Thyroid gland (tissue), 4 donors: ENCODE results near the gene SDHC. TPM values are rescaled to one million over a fixed set of nuclear protein-coding genes. Genes with fewer than 3 reads are reported as not detected.

Experiments used
- DNase-seq, 2 donors: peaks; one replicate each; pipeline ENCODE4 v3.0.0-alpha.2; 2019
- H3K27ac ChIP-seq, 3 donors: fragments of 200-600 bp; sonication (generic); 1 replicate in 2 of 3; 2 replicates in 1 of 3; pipeline ENCODE4 v1.5.1; 2016 to 2019; ENCODE audit warnings: mild to moderate bottlenecking in 1 of 3, moderate library complexity in 1 of 3
- H3K27me3 ChIP-seq: fragments of 200-600 bp; sonication (generic); one replicate; pipeline ENCODE4 v1.5.1; 2019
- H3K36me3 ChIP-seq, 2 donors: fragments of 200-600 bp; sonication (generic); one replicate each; pipeline ENCODE4 v1.5.1; 2016 to 2019
- H3K4me1 ChIP-seq, 2 donors: fragments of 200-600 bp; sonication (generic); one replicate each; pipeline ENCODE4 v1.5.1; 2017 to 2019
- H3K4me3 ChIP-seq, 3 donors: fragments of 200-600 bp; sonication (generic); replicated peaks in 1 of 3; 1 replicate in 2 of 3; 2 replicates in 1 of 3; pipeline ENCODE4 v1.5.1; 2016; ENCODE audit warnings: mild to moderate bottlenecking in 1 of 3
- H3K9me3 ChIP-seq: fragments of 200-600 bp; sonication (generic); one replicate; pipeline ENCODE4 v1.5.1; 2017
- POLR2A ChIP-seq, 2 donors: fragments of 450-650 bp; IDR thresholded peaks; one replicate each; pipeline ENCODE4 v1.6.1; 2017; ENCODE audit warnings: antibody characterized with exemption in 2 of 2, mild to moderate bottlenecking in 2 of 2, moderate library complexity in 1 of 2
- WGBS, 2 donors: methylation state at CpG; one replicate each; pipeline ENCODE4 v1.1.5; 2017; 5-methylcytosine and 5-hydroxymethylcytosine counted together
- intact Hi-C: fragments of 100-400 bp; cut with DNase I; formaldehyde crosslinking; loops from one replicate; pipeline ENCODE4 v1.15.1; 2023
- total RNA-seq, 4 donors: library from RNA; depleted of rRNA; stranded (reverse); fragments of >200 nt; gene quantifications; one replicate each; pipeline ENCODE4 v1.2.3, GENCODE V29; 2016
- TF ChIP-seq, protein P1 (sequence below), 6 experiments: fragments of 200-600 bp in 3 of 6; fragments of 450-650 bp in 3 of 6; sonication (generic) in 3 of 6; IDR thresholded peaks; one replicate each; pipeline ENCODE4 v1.5.1; 2016 to 2019; ENCODE audit warnings: antibody characterized with exemption in 6 of 6, mild to moderate bottlenecking in 2 of 6, inconsistent platforms in 1 of 6, moderate library complexity in 1 of 6

Gene SDHC
- total RNA-seq, 4 donors from 2014 or later = 49.1 to 174 (median 111) TPM

DNA sequence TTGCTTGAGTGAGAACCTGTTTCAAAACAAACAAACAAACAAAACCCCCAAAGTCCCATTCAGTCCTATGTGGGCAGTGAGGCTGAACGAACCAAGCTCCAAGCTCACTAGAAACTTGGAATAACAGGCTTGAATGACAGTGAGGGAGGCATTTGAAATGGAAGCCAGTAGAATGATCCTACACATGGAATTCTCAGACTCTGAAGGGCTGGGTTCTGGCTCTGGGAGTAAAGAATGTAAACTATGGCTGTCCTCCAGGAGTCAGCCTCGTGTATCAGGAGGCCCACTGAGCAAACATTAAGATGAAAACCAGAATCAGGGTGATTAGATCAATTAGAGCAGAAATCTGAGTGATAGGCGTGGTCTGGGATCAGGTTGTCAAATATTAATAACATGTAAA is 40.8 kb upstream of the SDHC start:
- no peak overlapping the region for H3K27ac ChIP-seq

DNA sequence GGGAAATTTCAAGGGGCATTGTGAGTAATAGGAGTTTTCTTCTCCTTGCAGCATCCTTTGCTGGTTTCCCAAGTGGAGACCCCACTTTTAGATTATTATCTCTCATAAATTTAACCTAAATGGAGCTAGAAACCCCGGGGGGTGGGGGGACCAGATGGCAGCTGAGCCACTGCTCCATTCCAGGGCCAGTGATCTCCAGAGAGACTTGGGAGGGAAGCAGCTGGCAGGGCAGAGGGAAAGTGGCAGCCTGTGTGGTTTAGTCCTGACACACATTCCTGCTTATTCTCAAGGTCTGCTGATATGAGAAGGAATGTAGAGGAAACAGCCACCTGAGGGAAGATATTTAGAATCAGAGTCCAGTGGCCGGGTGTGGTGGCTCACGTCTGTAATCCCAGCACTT is 39.3 kb upstream of the SDHC start:
- intact Hi-C loops = no loop called here
- H3K9me3 ChIP-seq = no peaks in the 10 kb centered on the region
- no peaks in the 10 kb centered on the region for H3K4me1 ChIP-seq
- no peak overlapping the region for H3K4me3 ChIP-seq
- no peak overlapping the region for H3K27ac ChIP-seq
- H3K27me3 ChIP-seq = no peaks in the 10 kb centered on the region
- no peaks in the 10 kb centered on the region for H3K36me3 ChIP-seq
- 66 to 82% methylated on average over 3 of the region's 3 CpGs for WGBS, 2 donors
- TF ChIP-seq, protein P1, sequence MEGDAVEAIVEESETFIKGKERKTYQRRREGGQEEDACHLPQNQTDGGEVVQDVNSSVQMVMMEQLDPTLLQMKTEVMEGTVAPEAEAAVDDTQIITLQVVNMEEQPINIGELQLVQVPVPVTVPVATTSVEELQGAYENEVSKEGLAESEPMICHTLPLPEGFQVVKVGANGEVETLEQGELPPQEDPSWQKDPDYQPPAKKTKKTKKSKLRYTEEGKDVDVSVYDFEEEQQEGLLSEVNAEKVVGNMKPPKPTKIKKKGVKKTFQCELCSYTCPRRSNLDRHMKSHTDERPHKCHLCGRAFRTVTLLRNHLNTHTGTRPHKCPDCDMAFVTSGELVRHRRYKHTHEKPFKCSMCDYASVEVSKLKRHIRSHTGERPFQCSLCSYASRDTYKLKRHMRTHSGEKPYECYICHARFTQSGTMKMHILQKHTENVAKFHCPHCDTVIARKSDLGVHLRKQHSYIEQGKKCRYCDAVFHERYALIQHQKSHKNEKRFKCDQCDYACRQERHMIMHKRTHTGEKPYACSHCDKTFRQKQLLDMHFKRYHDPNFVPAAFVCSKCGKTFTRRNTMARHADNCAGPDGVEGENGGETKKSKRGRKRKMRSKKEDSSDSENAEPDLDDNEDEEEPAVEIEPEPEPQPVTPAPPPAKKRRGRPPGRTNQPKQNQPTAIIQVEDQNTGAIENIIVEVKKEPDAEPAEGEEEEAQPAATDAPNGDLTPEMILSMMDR (IDR thresholded peaks at IDR 0.05) = no peak
- no peak for TF ChIP-seq POLR2A (IDR thresholded peaks at IDR 0.05)
- DNase-seq = no peak

More for the DNA sequence above, 40.8 kb upstream of the SDHC start:
- Histone ChIP-seq H3K4me3 (no peak overlapping the region), H3K4me1 (no peaks in the 10 kb centered on the region), H3K27me3 (no peaks in the 10 kb centered on the region), H3K9me3 (no peaks in the 10 kb centered on the region), H3K36me3 (no peaks in the 10 kb centered on the region)
- no peak for DNase-seq
- intact Hi-C loops = no loop called here
- TF ChIP-seq, protein P1 (IDR thresholded peaks at IDR 0.05) = no peak
- no peak for TF ChIP-seq POLR2A (IDR thresholded peaks at IDR 0.05)
- 39% methylated on average over 3 of the region's 3 CpGs for WGBS, 2 donors

DNA sequence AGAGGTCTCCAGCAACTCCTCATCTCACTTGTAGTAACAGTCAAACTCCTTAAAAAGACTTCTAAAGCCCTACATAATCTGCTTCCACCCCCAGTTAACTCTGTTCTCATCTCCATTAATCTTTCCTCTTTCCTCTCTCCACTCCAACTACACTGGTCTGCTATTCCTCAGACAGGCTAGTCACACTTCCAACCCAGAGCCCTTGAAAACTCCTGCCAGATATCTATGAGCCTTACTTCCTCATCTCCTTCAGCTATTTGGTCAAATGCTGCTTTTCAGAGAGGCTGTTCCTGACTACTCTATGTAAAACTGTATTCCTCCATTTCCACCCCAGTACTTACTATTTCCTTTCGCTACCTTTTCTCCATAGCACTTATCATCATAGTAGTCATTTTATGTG is 31.2 kb upstream of the SDHC start:
- Histone ChIP-seq H3K36me3 (no peaks in the 10 kb centered on the region), H3K27ac (no peak overlapping the region), H3K4me3 (no peak overlapping the region), H3K27me3 (no peaks in the 10 kb centered on the region), H3K4me1 (peaks cover 0 to 4% of the 10 kb centered on the region in 2 donors), H3K9me3 (no peaks in the 10 kb centered on the region)
- intact Hi-C loops = no loop called here
- no peak for DNase-seq
- 98% methylated on average over 1 of the region's 1 CpG for WGBS, 2 donors
- no peak for TF ChIP-seq POLR2A (IDR thresholded peaks at IDR 0.05)
- TF ChIP-seq, protein P1 (IDR thresholded peaks at IDR 0.05) = no peak

DNA sequence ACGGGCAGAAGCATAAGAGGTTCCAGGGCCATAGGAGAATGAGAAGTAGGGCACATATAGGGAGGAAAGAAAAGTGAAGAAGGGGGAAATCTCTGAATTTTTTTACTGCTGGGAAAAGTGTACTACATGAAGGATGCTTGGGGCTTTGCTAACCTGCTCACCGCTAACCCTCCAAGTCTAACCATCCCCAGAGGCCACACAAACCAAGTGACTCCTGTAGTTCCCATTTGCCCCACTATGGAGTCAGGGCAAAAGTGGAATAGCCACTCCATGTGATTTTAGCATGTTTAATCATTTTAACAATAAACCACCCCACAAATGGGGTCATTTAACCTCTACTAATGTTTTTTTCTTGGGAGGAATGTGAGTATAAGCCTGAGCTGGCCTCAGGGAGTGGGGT is 29.1 kb upstream of the SDHC start:
- intact Hi-C loops = no loop called here
- peaks cover 0 to 4% of the 10 kb centered on the region in 2 donors for H3K4me1 ChIP-seq
- no peak for TF ChIP-seq POLR2A (IDR thresholded peaks at IDR 0.05)
- TF ChIP-seq, protein P1 (IDR thresholded peaks at IDR 0.05) = no peak
- no peak overlapping the region for H3K4me3 ChIP-seq
- H3K27ac ChIP-seq = no peak overlapping the region
- no peaks in the 10 kb centered on the region for H3K9me3 ChIP-seq
- no peaks in the 10 kb centered on the region for H3K27me3 ChIP-seq
- DNase-seq = no peak
- 86 to 97% methylated on average over 2 of the region's 2 CpGs for WGBS, 2 donors
- H3K36me3 ChIP-seq = no peaks in the 10 kb centered on the region

DNA sequence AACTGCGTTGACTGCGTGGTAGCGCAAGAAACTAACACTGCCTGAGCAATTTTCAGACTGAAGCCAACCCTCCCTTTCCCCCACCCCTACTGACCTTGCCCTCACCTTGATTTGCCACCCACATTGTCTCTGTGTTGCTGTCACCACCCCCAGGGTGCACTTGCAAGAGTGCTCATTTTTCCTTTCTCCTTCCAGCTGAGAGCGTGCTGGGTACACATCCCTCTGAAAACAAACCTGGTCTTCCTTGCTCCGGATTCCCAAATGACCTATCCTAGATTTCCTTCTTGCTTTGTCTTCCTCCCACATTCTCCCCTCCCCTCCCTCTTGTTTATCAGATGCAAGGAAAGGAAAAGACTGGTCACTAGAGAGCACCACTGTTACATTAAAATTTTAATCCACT is 28.7 kb upstream of the SDHC start:
- Histone ChIP-seq H3K4me1 (peaks cover 0 to 2% of the 10 kb centered on the region in 2 donors), H3K27ac (no peak overlapping the region), H3K4me3 (no peak overlapping the region), H3K36me3 (no peaks in the 10 kb centered on the region), H3K27me3 (no peaks in the 10 kb centered on the region), H3K9me3 (no peaks in the 10 kb centered on the region)
- DNase-seq = no peak
- intact Hi-C loops = no loop called here
- whole genome bisulfite sequencing, 2 donors = 57 to 61% methylated on average over 5 of the region's 5 CpGs
- TF ChIP-seq, protein P1 (IDR thresholded peaks at IDR 0.05) = no peak
- TF ChIP-seq POLR2A (IDR thresholded peaks at IDR 0.05) = no peak
